ENCODE results near the gene SPDEF.

Gene SPDEF

DNA sequence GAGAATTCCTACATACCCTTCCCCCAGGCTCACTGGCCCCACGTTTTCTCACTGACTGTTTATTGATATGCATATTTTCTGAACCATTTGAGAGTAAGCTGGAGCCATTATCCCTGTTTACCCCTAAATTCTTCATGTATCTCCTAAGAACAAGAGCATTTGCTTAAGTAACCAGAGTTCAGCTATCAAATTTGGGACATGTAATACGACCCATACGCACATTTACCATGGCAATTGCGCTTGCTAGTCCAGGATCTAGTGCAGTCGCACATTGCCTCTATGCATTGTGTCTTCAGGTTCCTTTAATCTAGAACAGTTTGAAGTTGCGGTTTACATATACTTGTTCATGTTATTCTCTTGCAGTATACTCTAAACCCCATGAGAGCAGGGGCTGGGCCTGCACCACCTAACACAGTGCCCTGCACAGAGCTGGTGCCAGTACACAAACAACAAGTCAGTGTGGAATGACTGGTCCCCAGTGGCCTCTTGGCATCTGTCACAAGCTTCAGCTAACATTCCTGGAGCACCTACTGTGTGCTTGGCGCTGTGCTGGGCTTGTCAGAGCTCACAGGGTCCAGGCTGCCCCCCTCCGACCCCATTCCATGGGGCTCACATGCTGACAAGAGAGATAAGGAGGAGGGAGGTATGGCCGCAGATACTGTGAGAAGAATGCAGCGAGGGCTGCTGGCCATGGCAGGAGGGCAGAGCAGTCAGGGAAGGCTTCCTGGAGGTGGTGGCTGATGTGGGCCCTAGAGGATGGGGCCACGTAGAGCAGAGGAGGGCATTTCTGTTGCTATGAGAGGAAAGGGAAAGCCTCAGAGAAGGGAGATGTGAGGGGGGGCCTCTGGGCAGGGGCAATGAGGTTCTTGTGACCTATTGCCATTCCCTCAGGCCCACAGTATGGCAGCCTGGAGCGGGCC, 28.1 kb downstream of the SPDEF start:
- no peak for DNase-seq (ENCODE audit: low read depth, low spot score)
- Histone ChIP-seq H3K36me3 (ENCODE audit: control insufficient read depth, insufficient read depth, low read length) (no peaks in the 10 kb centered on the region), H3K27ac (ENCODE audit: low read length) (no peak overlapping the region), H3K9me3 (ENCODE audit: control insufficient read depth, insufficient read depth, low read length) (no peaks in the 10 kb centered on the region), H3K27me3 (ENCODE audit: control insufficient read depth, insufficient read depth, low read length) (no peaks in the 10 kb centered on the region), H3K4me1 (ENCODE audit: control insufficient read depth, insufficient read depth, low read length) (peaks cover 3% of the 10 kb centered on the region; the same call in 1 of the 2 replicates), H3K4me3 (ENCODE audit: low read length) (no peak overlapping the region)
- no CpG with 5 or more reads among the region's 12 CpGs for WGBS (ENCODE audit: insufficient coverage, insufficient read length)

DNA sequence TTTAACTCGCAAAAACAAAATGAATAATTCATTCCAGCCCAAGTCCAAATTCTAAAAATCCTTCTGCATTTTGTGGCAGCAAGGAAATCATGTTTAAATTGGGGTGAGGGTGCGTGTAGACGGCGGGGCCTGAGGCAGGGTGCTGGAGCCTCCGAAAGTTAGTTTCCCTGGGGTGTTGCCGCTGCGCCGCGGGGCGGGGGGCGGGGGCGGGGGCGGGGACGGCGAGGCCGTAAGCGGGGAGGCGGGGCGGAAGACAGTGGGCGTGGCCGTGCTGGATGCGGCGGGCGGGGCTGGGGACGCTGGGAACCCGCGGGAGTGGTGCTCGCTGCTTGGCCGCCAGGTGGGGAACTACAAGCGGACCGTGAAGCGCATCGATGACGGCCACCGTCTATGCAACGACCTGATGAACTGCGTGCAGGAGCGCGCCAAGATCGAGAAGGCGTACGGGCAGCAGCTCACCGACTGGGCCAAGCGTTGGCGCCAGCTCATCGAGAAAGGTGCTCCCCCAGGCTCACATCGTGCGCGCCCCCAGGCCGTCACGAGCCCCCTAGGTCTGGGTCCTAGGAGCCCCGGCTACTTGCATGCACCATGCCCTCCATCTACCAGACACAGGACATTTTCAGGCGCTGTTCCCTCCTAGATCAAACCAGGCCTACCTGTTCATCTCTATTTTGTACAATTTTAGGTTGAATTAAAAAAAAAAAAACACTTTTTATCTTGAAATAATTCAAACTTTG, 29.0 kb downstream of the SPDEF start:
- no CpG with 5 or more reads among the region's 53 CpGs for WGBS (ENCODE audit: insufficient coverage, insufficient read length)
- H3K27me3 ChIP-seq (ENCODE audit: control insufficient read depth, insufficient read depth, low read length), result no peaks in the 10 kb centered on the region
- DNase-seq (ENCODE audit: low read depth, low spot score), result peak; percentile 72
- peaks cover 3% of the 10 kb centered on the region; the same call in 1 of the 2 replicates for H3K4me1 ChIP-seq (ENCODE audit: control insufficient read depth, insufficient read depth, low read length)
- H3K4me3 ChIP-seq (ENCODE audit: low read length), result no peak overlapping the region; the same call in 1 of the 2 replicates
- H3K27ac ChIP-seq (ENCODE audit: low read length), result no peak overlapping the region
- no peaks in the 10 kb centered on the region for H3K9me3 ChIP-seq (ENCODE audit: control insufficient read depth, insufficient read depth, low read length)
- no peaks in the 10 kb centered on the region for H3K36me3 ChIP-seq (ENCODE audit: control insufficient read depth, insufficient read depth, low read length)

DNA sequence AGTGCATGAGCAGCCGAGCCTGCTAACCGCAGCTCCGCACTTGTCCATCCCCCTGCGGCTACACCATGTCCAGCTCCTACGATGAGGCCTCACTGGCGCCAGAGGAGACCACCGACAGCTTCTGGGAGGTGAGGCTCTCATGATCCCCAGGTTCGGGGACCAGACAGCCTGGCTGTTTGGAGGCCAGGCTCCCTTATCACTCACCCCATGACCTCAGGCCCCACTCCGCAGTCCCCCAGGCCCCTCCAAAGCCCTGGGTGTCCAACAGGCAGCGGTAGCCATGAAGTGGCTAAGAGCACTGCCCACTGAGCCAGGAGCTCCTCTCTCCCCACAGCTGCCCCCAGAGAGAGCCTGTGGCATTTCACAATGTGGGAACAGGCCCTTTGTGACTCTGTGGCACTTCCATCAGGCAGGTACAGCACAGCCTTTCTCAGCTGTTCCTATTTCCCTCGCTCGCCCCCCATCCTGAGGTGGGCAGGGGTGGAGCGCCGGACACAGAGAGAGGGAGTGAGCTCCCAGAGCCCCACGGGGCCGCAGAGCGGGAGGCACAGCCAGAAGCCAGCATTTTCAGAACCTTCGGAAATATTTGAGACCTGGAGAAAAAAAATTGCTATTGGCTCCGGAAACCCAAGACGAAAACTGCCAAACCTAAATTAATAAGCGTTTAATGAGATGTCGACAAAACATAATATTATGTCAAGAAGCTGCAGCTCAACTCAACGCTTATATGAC, 29.7 kb downstream of the SPDEF start:
- Histone ChIP-seq H3K4me1 (ENCODE audit: control insufficient read depth, insufficient read depth, low read length) (peaks cover 3% of the 10 kb centered on the region; the same call in 1 of the 2 replicates), H3K9me3 (ENCODE audit: control insufficient read depth, insufficient read depth, low read length) (no peaks in the 10 kb centered on the region), H3K27ac (ENCODE audit: low read length) (no peak overlapping the region), H3K36me3 (ENCODE audit: control insufficient read depth, insufficient read depth, low read length) (no peaks in the 10 kb centered on the region), H3K27me3 (ENCODE audit: control insufficient read depth, insufficient read depth, low read length) (no peaks in the 10 kb centered on the region), H3K4me3 (ENCODE audit: low read length) (no peak overlapping the region)
- DNase-seq (ENCODE audit: low read depth, low spot score), result no peak
- no CpG with 5 or more reads among the region's 23 CpGs for WGBS (ENCODE audit: insufficient coverage, insufficient read length)

DNA sequence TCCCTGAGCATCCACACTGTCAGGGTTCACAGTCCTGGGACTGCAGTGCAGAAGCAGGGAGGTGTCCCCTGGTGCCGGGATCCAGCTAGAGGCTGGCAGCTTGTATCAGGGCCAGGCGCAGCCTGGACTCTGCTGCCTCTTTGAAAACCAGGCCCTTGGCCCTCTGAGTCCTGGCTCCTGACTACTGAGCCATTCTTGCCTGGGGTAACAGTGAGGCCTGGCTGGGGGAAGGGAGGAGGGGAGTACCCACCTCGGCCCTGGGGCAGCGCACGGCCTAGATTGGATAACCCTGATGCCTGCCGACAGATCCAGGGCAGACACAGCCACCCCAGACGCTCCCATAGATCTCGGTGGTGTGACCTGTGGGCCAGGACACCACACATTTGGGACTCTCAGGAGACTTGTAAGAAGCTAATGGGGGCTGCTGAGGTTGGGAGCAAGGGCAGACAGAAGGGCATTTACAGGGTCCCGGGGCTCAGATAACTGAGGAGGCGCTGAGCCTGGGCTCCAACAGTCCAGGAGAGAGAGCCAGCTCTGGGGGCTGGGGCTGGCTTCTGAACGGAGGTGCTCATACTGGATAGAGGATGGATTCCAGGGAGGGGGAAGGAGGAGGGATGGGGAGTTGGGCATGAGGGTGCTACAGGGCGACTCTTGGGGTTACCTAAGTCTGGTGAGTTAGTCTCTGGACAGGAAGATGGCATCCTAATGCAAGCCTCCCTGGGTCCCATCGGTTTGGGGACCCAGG, 30.5 kb downstream of the SPDEF start:
- Histone ChIP-seq H3K4me1 (ENCODE audit: control insufficient read depth, insufficient read depth, low read length) (peaks cover 3% of the 10 kb centered on the region; the same call in 1 of the 2 replicates), H3K36me3 (ENCODE audit: control insufficient read depth, insufficient read depth, low read length) (no peaks in the 10 kb centered on the region), H3K27ac (ENCODE audit: low read length) (no peak overlapping the region), H3K27me3 (ENCODE audit: control insufficient read depth, insufficient read depth, low read length) (no peaks in the 10 kb centered on the region), H3K4me3 (ENCODE audit: low read length) (no peak overlapping the region), H3K9me3 (ENCODE audit: control insufficient read depth, insufficient read depth, low read length) (no peaks in the 10 kb centered on the region)
- no CpG with 5 or more reads among the region's 13 CpGs for WGBS (ENCODE audit: insufficient coverage, insufficient read length)
- no peak for DNase-seq (ENCODE audit: low read depth, low spot score)

DNA sequence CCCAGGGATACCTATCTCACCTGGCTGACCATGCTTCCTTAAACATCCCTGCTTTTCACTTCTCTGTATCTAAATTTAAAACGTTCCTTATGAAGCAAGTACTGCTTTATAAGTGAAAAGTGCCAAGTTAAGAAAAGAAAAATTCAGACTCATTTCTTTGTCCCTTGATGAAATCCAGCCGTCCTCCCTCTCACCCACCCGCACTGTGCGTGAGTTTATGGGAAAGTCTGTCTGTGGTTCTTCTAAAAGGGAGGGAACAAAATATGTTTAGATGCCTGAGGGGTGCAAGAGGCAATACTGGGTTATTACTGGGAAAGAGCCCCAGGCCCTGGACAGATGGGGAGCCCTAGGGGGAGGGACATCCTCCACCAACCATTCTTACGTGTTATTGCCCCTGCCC, 31.2 kb downstream of the SPDEF start:
- peaks cover 3% of the 10 kb centered on the region; the same call in 1 of the 2 replicates for H3K4me1 ChIP-seq (ENCODE audit: control insufficient read depth, insufficient read depth, low read length)
- no peak overlapping the region for H3K27ac ChIP-seq (ENCODE audit: low read length)
- no peaks in the 10 kb centered on the region for H3K9me3 ChIP-seq (ENCODE audit: control insufficient read depth, insufficient read depth, low read length)
- H3K27me3 ChIP-seq (ENCODE audit: control insufficient read depth, insufficient read depth, low read length), result no peaks in the 10 kb centered on the region
- DNase-seq (ENCODE audit: low read depth, low spot score), result no peak
- WGBS (ENCODE audit: insufficient coverage, insufficient read length), result no CpG with 5 or more reads among the region's 5 CpGs
- H3K36me3 ChIP-seq (ENCODE audit: control insufficient read depth, insufficient read depth, low read length), result no peaks in the 10 kb centered on the region
- H3K4me3 ChIP-seq (ENCODE audit: low read length), result no peak overlapping the region

DNA sequence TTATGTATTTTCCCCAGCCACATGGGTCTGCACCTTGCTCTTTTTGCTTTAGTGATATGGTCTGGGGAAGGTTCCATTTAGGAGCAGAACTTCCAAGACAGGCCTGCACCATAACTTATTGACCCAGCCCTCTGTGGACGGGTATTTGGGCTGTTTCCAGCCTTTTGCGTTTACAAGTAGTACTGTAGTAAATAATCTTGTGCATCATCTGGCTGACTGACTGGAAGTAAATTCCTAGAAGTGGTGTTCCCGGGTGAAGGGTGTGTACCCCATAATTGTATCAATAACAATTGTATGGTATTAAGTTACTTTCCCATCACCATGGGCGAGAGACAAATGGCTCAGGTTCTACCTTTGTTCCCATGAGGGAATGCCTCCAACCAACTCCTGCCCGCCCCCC, 31.6 kb downstream of the SPDEF start:
- H3K9me3 ChIP-seq (ENCODE audit: control insufficient read depth, insufficient read depth, low read length), result no peaks in the 10 kb centered on the region
- no peak overlapping the region for H3K4me3 ChIP-seq (ENCODE audit: low read length)
- WGBS (ENCODE audit: insufficient coverage, insufficient read length), result no CpG with 5 or more reads among the region's 5 CpGs
- H3K27ac ChIP-seq (ENCODE audit: low read length), result no peak overlapping the region
- DNase-seq (ENCODE audit: low read depth, low spot score), result no peak
- H3K27me3 ChIP-seq (ENCODE audit: control insufficient read depth, insufficient read depth, low read length), result no peaks in the 10 kb centered on the region
- H3K36me3 ChIP-seq (ENCODE audit: control insufficient read depth, insufficient read depth, low read length), result no peaks in the 10 kb centered on the region
- peaks cover 3% of the 10 kb centered on the region; the same call in 1 of the 2 replicates for H3K4me1 ChIP-seq (ENCODE audit: control insufficient read depth, insufficient read depth, low read length)

DNA sequence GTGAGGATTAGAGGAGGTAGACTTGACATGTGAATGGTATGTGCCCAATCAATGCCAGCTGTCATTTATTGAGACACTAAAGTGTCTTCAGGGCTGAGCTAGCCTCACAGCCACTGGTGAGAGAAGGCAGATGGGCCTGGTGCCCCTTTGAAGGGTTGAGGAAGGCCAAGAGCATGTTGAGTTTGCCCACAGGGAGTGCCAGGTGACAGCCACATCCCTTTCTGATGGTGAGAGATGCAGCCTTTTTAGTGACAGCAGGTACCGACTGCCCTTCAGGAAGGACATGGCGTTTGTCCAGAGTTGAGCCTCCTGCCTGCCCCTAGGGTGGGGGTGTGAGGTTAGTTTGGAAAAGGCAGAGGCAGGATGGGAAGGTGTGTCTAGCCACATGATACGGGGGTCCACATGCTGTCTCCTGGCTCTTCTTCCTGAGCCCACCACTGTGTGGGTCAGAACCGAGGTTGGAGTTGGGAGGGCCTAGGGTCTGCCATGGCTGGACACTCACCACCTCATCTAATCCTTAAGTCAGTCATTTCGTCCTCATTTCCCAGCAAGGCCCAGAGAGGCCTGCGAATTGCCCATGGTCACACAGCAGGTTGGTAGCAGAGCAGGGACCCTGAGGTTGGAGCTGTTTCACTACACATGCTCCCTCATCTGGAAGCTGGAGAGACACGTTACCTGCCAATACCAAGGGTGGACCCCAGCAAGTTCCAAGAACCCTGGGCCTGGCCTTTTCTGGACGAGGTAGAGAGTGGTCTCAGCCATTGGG, 32.5 kb downstream of the SPDEF start:
- DNase-seq (ENCODE audit: low read depth, low spot score), result no peak
- Histone ChIP-seq H3K4me3 (ENCODE audit: low read length) (no peak overlapping the region), H3K4me1 (ENCODE audit: control insufficient read depth, insufficient read depth, low read length) (peaks cover 3% of the 10 kb centered on the region; the same call in 1 of the 2 replicates), H3K9me3 (ENCODE audit: control insufficient read depth, insufficient read depth, low read length) (no peaks in the 10 kb centered on the region), H3K36me3 (ENCODE audit: control insufficient read depth, insufficient read depth, low read length) (no peaks in the 10 kb centered on the region), H3K27ac (ENCODE audit: low read length) (no peak overlapping the region), H3K27me3 (ENCODE audit: control insufficient read depth, insufficient read depth, low read length) (no peaks in the 10 kb centered on the region)
- WGBS (ENCODE audit: insufficient coverage, insufficient read length), result no CpG with 5 or more reads among the region's 8 CpGs

DNA sequence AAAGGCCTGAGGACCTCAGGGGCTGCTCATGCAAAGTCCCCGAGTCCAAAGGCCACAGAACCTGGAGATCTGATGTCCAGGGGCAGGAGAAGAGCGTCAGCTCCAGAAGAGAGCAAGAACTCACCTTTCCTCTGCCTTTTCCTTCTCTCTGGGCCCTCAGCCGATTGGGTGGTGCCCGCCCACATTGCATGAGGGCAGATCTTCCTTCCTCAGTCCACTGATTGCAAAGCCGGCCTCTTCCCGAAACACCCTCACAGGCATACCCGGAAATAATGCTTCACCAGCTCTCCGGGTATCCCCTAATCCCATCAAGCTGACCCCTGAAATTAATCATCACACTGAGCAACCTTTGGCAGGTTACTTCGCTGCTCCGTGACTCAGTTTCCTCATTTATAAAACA, 33.4 kb downstream of the SPDEF start:
- WGBS (ENCODE audit: insufficient coverage, insufficient read length), result no CpG with 5 or more reads among the region's 10 CpGs
- no peak for DNase-seq (ENCODE audit: low read depth, low spot score)
- no peak overlapping the region for H3K4me3 ChIP-seq (ENCODE audit: low read length)
- no peaks in the 10 kb centered on the region for H3K27me3 ChIP-seq (ENCODE audit: control insufficient read depth, insufficient read depth, low read length)
- peaks cover under 1% of the 10 kb centered on the region; the same call in 1 of the 2 replicates for H3K4me1 ChIP-seq (ENCODE audit: control insufficient read depth, insufficient read depth, low read length)
- no peaks in the 10 kb centered on the region for H3K36me3 ChIP-seq (ENCODE audit: control insufficient read depth, insufficient read depth, low read length)
- no peak overlapping the region for H3K27ac ChIP-seq (ENCODE audit: low read length)
- no peaks in the 10 kb centered on the region for H3K9me3 ChIP-seq (ENCODE audit: control insufficient read depth, insufficient read depth, low read length)

DNA sequence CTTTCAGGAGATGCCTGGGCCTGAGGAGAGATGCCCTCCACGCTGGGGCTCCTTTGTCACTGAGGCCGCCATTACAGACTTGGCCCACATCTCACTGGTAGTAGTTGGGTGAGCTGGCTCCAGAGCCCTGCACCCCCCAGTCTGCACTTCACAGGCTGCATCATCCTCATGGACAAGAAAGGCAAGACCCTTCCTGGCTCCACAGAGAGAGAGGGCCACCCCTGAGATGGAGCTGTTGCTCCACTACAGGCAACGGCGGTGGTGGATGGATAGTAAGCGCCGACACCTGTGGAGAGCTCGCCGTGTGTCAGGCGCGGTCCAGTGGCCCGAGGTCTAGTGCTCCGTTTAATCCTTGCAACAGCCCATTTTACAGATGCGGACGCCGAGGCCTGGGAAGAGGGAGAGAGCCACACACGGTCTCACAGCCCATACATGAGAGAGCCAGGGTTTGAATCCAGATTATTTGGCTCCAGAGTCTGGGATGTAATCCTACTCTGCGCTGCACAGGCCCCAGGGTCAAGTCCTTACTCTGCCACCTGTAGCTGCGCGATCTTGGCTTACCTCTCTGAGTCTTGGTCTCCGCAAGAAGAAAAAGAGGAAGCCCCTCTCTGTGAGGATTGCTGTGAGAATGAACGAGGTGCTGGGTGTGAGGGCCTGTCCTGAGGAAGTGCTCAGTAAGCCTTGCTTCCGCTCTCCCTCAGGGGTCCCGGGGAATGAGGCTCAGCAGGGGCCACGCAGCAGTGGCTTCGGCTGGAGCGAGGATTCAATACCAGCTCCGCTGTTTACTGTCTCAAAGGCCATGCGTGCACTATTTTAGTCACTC, 34.5 kb downstream of the SPDEF start:
- Histone ChIP-seq H3K9me3 (ENCODE audit: control insufficient read depth, insufficient read depth, low read length) (no peaks in the 10 kb centered on the region), H3K4me3 (ENCODE audit: low read length) (no peak overlapping the region), H3K27ac (ENCODE audit: low read length) (no peak overlapping the region), H3K4me1 (ENCODE audit: control insufficient read depth, insufficient read depth, low read length) (no peaks in the 10 kb centered on the region), H3K36me3 (ENCODE audit: control insufficient read depth, insufficient read depth, low read length) (no peaks in the 10 kb centered on the region), H3K27me3 (ENCODE audit: control insufficient read depth, insufficient read depth, low read length) (no peaks in the 10 kb centered on the region)
- no peak for DNase-seq (ENCODE audit: low read depth, low spot score)
- no CpG with 5 or more reads among the region's 28 CpGs for WGBS (ENCODE audit: insufficient coverage, insufficient read length)

Measured in iPS DF 6.9 (cell line).